ENCODE data around the gene SAP25. TPM values are rescaled to one million over a fixed set of nuclear protein-coding genes. Genes with fewer than 3 reads are reported as not detected.

Gene SAP25
- polyA plus RNA-seq, 1 donor (not counting 4 experiments of a cell fraction or from before 2014, with no cell fraction given): 0.16 TPM

DNA sequence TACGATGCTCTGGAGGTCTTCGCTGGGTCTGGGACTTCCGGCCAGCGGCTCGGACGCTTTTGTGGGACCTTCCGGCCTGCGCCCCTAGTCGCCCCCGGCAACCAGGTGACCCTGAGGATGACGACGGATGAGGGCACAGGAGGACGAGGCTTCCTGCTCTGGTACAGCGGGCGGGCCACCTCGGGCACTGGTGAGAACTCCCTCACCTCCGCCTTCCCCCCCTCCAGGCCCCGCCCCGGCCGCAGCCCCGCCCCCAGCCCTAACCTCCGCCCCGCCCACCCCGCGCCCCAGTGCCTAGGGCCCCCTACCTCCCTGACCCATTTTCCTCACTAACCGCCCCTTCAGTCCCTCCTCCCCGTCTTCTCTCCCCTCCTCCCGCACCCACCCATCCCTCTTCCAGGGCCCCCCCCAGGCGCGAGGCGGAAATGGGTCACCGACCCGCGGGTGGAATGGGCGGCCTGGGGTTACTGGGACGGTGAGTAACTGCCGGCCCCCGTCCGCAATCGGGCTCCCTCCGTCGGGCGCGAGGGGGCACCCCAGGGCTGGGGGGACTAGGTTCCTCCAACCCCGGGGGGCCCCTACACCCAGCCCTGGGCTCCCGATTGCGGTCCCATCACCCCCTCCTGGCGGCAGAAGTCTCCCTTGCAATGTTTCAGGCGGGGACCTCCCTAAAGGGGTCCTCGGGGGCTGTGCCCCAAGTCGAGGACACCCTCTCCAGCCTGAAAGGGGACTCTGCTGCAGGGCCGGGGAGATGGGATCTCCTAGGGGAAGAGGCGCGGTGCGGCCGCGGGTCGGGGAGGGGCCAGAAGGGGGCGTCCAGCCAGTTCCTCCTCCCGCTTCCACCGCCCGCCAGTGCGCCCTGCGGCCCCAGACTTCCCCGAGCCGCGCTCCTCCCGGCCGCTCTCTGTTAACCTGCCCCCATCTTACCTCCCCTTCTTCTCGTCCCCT is 30.6 kb upstream of the SAP25 start:
- Histone ChIP-seq H3K9me3 (ENCODE audit: control insufficient read depth, low read depth, low read length) (no peaks in the 10 kb centered on the region), H3K9ac (ENCODE audit: control insufficient read depth, extremely low read depth, insufficient read depth, low read length) (peak overlapping the region; percentile 41), H2AFZ (ENCODE audit: control insufficient read depth, low read length) (peak overlapping the region; percentile 71), H3K9me1 (ENCODE audit: control insufficient read depth, extremely low read depth, insufficient read depth, low read length) (no peaks in the 10 kb centered on the region), H3K4me1 (ENCODE audit: control insufficient read depth, extremely low read depth, insufficient read depth, low read length) (peaks cover 6% of the 10 kb centered on the region), H3K27me3 (ENCODE audit: control insufficient read depth, extremely low read depth, insufficient read depth, low read length) (no peaks in the 10 kb centered on the region), H4K20me1 (ENCODE audit: control insufficient read depth, extremely low read depth, insufficient read depth, low read length) (no peaks in the 10 kb centered on the region), H3K79me2 (ENCODE audit: control insufficient read depth, insufficient read depth, low read length) (no peaks in the 10 kb centered on the region), H3K4me2 (ENCODE audit: control insufficient read depth, extremely low read depth, insufficient read depth, low read depth, low read length) (peak overlapping the region; percentile 88), H3K27ac (ENCODE audit: control insufficient read depth, insufficient read depth, low read length) (no peak overlapping the region), H3K36me3 (ENCODE audit: control insufficient read depth in 2 of 2, extremely low read depth in 1 of 2, insufficient read depth in 2 of 2, low read length in 2 of 2) (no peaks in the 10 kb centered on the region), H3K4me3 (ENCODE audit: control insufficient read depth in 2 of 3, extremely low read depth in 1 of 3, insufficient read depth in 2 of 3, low read depth in 1 of 3, low read length in 3 of 3) (peak overlapping the region; percentile 54 to 73 (median 63))
- FAIRE-seq (no peak), DNase-seq (ENCODE audit: low read depth, low spot score) (no peak)
- no peak for TF ChIP-seq EZH2 (IDR thresholded peaks at IDR 0.05; ENCODE audit: low read length)
- TF ChIP-seq, protein P1, sequence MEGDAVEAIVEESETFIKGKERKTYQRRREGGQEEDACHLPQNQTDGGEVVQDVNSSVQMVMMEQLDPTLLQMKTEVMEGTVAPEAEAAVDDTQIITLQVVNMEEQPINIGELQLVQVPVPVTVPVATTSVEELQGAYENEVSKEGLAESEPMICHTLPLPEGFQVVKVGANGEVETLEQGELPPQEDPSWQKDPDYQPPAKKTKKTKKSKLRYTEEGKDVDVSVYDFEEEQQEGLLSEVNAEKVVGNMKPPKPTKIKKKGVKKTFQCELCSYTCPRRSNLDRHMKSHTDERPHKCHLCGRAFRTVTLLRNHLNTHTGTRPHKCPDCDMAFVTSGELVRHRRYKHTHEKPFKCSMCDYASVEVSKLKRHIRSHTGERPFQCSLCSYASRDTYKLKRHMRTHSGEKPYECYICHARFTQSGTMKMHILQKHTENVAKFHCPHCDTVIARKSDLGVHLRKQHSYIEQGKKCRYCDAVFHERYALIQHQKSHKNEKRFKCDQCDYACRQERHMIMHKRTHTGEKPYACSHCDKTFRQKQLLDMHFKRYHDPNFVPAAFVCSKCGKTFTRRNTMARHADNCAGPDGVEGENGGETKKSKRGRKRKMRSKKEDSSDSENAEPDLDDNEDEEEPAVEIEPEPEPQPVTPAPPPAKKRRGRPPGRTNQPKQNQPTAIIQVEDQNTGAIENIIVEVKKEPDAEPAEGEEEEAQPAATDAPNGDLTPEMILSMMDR (optimal IDR thresholded peaks at IDR 0.05 in 1 of 3, IDR thresholded peaks at IDR 0.05 in 1 of 3, conservative IDR thresholded peaks at IDR 0.05 in 1 of 3; ENCODE audit: extremely low read depth in 1 of 3, insufficient read depth in 2 of 3, low read length in 3 of 3): peak; percentile 25 to 49 (median 46)
- dilution Hi-C loops (cut with MboI; ENCODE audit: extremely low pct_ligation_motif_present, low sequenced_read_pairs): no loop called here

- Histone ChIP-seq H4K20me1 (ENCODE audit: control insufficient read depth, extremely low read depth, insufficient read depth, low read length) (no peaks in the 10 kb centered on the region), H3K9ac (ENCODE audit: control insufficient read depth, extremely low read depth, insufficient read depth, low read length) (no peak overlapping the region)
- DNase-seq (ENCODE audit: low read depth, low spot score): no peak
Measured at GRCh38 chr7:100603726-100604027, 30.0 kb upstream of the SAP25 start.

More at GRCh38 chr7:100603726-100604027, 30.0 kb upstream of the SAP25 start:
- no peaks in the 10 kb centered on the region for H3K27me3 ChIP-seq (ENCODE audit: control insufficient read depth, extremely low read depth, insufficient read depth, low read length)
- H3K36me3 ChIP-seq (ENCODE audit: control insufficient read depth in 2 of 2, extremely low read depth in 1 of 2, insufficient read depth in 2 of 2, low read length in 2 of 2): no peaks in the 10 kb centered on the region
- dilution Hi-C loops (cut with MboI; ENCODE audit: extremely low pct_ligation_motif_present, low sequenced_read_pairs): no loop called here
- H3K4me2 ChIP-seq (ENCODE audit: control insufficient read depth, extremely low read depth, insufficient read depth, low read depth, low read length): peak overlapping the region; percentile 73
- TF ChIP-seq EZH2 (IDR thresholded peaks at IDR 0.05; ENCODE audit: low read length): no peak
- TF ChIP-seq, protein P1 (optimal IDR thresholded peaks at IDR 0.05 in 1 of 3, IDR thresholded peaks at IDR 0.05 in 1 of 3, conservative IDR thresholded peaks at IDR 0.05 in 1 of 3; ENCODE audit: extremely low read depth in 1 of 3, insufficient read depth in 2 of 3, low read length in 3 of 3): no peak
- H3K27ac ChIP-seq (ENCODE audit: control insufficient read depth, insufficient read depth, low read length): no peak overlapping the region
- FAIRE-seq: no peak
- peak overlapping the region in 2 of 3 experiments; percentile 27 to 54 for H3K4me3 ChIP-seq (ENCODE audit: control insufficient read depth in 2 of 3, extremely low read depth in 1 of 3, insufficient read depth in 2 of 3, low read depth in 1 of 3, low read length in 3 of 3)
- peaks cover 6% of the 10 kb centered on the region for H3K4me1 ChIP-seq (ENCODE audit: control insufficient read depth, extremely low read depth, insufficient read depth, low read length)
- peak overlapping the region; percentile 66 for H2AFZ ChIP-seq (ENCODE audit: control insufficient read depth, low read length)
- H3K9me1 ChIP-seq (ENCODE audit: control insufficient read depth, extremely low read depth, insufficient read depth, low read length): no peaks in the 10 kb centered on the region
- no peaks in the 10 kb centered on the region for H3K79me2 ChIP-seq (ENCODE audit: control insufficient read depth, insufficient read depth, low read length)
- H3K9me3 ChIP-seq (ENCODE audit: control insufficient read depth, low read depth, low read length): no peaks in the 10 kb centered on the region
